Mesenchymal stem cell (in vitro differentiated cells and primary cell): ENCODE data around the gene ADGRF3.

Experiments
- DNase-seq: peaks from one replicate; pipeline ENCODE4 v3.0.0-alpha.2; 2013
- H2AFZ ChIP-seq: one replicate; pipeline ENCODE4 v1.6.1; 2013; ENCODE audit warnings: low read depth, mild to moderate bottlenecking, control low read depth, inconsistent platforms, low read length, moderate library complexity
- H2AK5ac ChIP-seq: 2 replicates; pipeline ENCODE4 v1.6.1; 2013; ENCODE audit warnings: low read length, moderate library complexity, mild to moderate bottlenecking, inconsistent platforms; ENCODE audit not compliant: severe bottlenecking
- H2BK120ac ChIP-seq: one replicate; pipeline ENCODE4 v1.6.1; 2013; ENCODE audit warnings: low read depth, mild to moderate bottlenecking, inconsistent platforms, low read length, moderate library complexity
- H2BK12ac ChIP-seq, 2 experiments: one replicate each; pipeline ENCODE4 v1.6.1; 2013; ENCODE audit warnings: inconsistent platforms in 2 of 2, low read length in 2 of 2, mild to moderate bottlenecking in 2 of 2, moderate library complexity in 2 of 2, control low read depth in 1 of 2
- H2BK15ac ChIP-seq: one replicate; pipeline ENCODE4 v1.6.1; 2013; ENCODE audit warnings: mild to moderate bottlenecking, low read depth, inconsistent platforms; ENCODE audit not compliant: poor library complexity, severe bottlenecking
- H2BK5ac ChIP-seq: 2 replicates; pipeline ENCODE4 v1.6.1; 2013; ENCODE audit warnings: low read depth, mild to moderate bottlenecking, low read length, control low read depth, inconsistent platforms; ENCODE audit not compliant: poor library complexity, severe bottlenecking
- H3K14ac ChIP-seq, 2 experiments: one replicate each; pipeline ENCODE4 v1.6.1; 2013; ENCODE audit warnings: inconsistent platforms in 2 of 2, low read length in 2 of 2, control low read depth in 1 of 2, mild to moderate bottlenecking in 1 of 2, moderate library complexity in 1 of 2
- H3K18ac ChIP-seq, 2 experiments: one replicate each; pipeline ENCODE4 v1.6.1; 2013; ENCODE audit warnings: inconsistent platforms in 2 of 2, low read length in 2 of 2, control low read depth in 1 of 2, low read depth in 1 of 2, mild to moderate bottlenecking in 1 of 2
- H3K23ac ChIP-seq, 2 experiments: one replicate each; pipeline ENCODE4 v1.6.1; 2013; ENCODE audit warnings: inconsistent platforms in 2 of 2, low read length in 2 of 2, mild to moderate bottlenecking in 2 of 2, moderate library complexity in 2 of 2, control low read depth in 1 of 2
- H3K27ac ChIP-seq: 2 replicates; pipeline ENCODE4 v1.5.1; 2013; ENCODE audit warnings: mild to moderate bottlenecking, moderate library complexity, low read length, control low read depth, inconsistent platforms; ENCODE audit not compliant: poor library complexity, severe bottlenecking
- H3K27me3 ChIP-seq, 2 experiments: 2 replicates each; pipeline versions ENCODE4 v1.6.1 to v1.7.0; 2013; ENCODE audit warnings: low read length in 2 of 2, mild to moderate bottlenecking in 2 of 2, moderate library complexity in 2 of 2, control low read depth in 1 of 2, inconsistent platforms in 1 of 2; ENCODE audit not compliant: control insufficient read depth in 1 of 2, insufficient read depth in 1 of 2
- H3K36me3 ChIP-seq, 2 experiments: 2 replicates each; pipeline versions ENCODE4 v1.6.1 to v1.7.0; 2013; ENCODE audit warnings: low read length in 2 of 2, control low read depth in 1 of 2, inconsistent platforms in 1 of 2, low read depth in 1 of 2, mild to moderate bottlenecking in 1 of 2; ENCODE audit not compliant: insufficient read depth in 2 of 2, control insufficient read depth in 1 of 2
- H3K4ac ChIP-seq, 2 experiments: one replicate each; pipeline ENCODE4 v1.6.1; 2013; ENCODE audit warnings: inconsistent platforms in 2 of 2, low read length in 2 of 2, mild to moderate bottlenecking in 2 of 2, moderate library complexity in 2 of 2, control low read depth in 1 of 2, low read depth in 1 of 2
- H3K4me1 ChIP-seq: 2 replicates; pipeline ENCODE4 v1.6.1; 2013; ENCODE audit warnings: low read depth, low read length, control low read depth; ENCODE audit not compliant: control insufficient read depth, insufficient read depth
- H3K4me2 ChIP-seq: 2 replicates; pipeline ENCODE4 v1.6.1; 2013; ENCODE audit warnings: low read length, mild to moderate bottlenecking, inconsistent platforms; ENCODE audit not compliant: poor library complexity, severe bottlenecking
- H3K4me3 ChIP-seq, 2 experiments: 2 replicates each; pipeline versions ENCODE4 v1.5.1 to v1.7.0; 2013; ENCODE audit warnings: low read length in 2 of 2, mild to moderate bottlenecking in 2 of 2, control low read depth in 1 of 2, low read depth in 1 of 2; ENCODE audit not compliant: insufficient read depth in 1 of 2
- H3K79me1 ChIP-seq: replicated peaks from 2 replicates; pipeline ENCODE4 v1.6.1; 2013; ENCODE audit warnings: mild to moderate bottlenecking, control low read depth, low read length, inconsistent platforms; ENCODE audit not compliant: poor library complexity, severe bottlenecking
- H3K9ac ChIP-seq: 2 replicates; pipeline ENCODE4 v1.7.0; 2013; ENCODE audit warnings: mild to moderate bottlenecking, low read length, moderate library complexity
- H3K9me3 ChIP-seq: 2 replicates; pipeline ENCODE4 v1.7.0; 2013; ENCODE audit warnings: mild to moderate bottlenecking, low read length; ENCODE audit not compliant: control insufficient read depth
- H4K8ac ChIP-seq: one replicate; pipeline ENCODE4 v1.6.1; 2013; ENCODE audit warnings: inconsistent platforms, mild to moderate bottlenecking, low read length, moderate library complexity
- H4K91ac ChIP-seq: one replicate; pipeline ENCODE4 v1.6.1; 2013; ENCODE audit warnings: mild to moderate bottlenecking, low read length, inconsistent platforms
- WGBS: methylation state at CpG from one replicate; pipeline ENCODE4 v1.1.7; 2013; ENCODE audit warnings: mixed read lengths; 5-methylcytosine and 5-hydroxymethylcytosine counted together

ADGRF3 gene

DNA sequence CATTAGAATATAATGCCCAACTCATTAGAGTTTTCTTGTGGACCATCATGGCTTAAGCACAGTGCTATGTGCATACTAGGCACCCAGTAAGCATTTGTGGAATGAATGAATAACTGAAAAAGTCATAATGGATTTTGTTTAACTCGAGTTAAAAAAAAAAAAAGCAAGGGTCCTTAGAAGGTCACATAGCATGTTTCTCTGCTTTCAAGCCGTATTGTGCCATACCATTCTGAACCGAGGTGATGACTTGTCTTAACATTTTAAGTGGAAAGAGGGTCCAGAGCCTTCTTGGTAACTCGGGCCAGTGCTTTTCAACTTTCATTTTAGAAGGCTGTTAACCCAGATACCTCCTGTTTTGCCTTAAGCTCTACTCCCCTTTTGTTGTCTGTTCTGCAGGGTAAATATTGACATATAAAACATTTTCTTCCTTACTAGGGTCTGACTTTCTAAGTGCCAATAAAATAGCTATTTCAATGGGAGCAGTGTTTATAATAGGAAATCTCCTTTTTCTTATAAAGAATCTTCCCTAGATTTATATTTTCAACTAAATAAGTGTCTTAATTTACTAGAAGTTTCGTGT lies 787 bp upstream of the ADGRF3 start:
- Histone ChIP-seq H2BK5ac (no peak overlapping the region), H3K9me3 (no peaks in the 10 kb centered on the region), H3K27ac (no peak overlapping the region), H3K14ac (no peak overlapping the region), H3K4ac (no peak overlapping the region), H3K79me1 (peaks cover 16% of the 10 kb centered on the region), H3K18ac (no peak overlapping the region), H4K8ac (no peak overlapping the region), H2AFZ (no peak overlapping the region), H4K91ac (no peak overlapping the region), H2BK15ac (no peak overlapping the region), H3K4me1 (peaks cover 6% of the 10 kb centered on the region), H3K27me3 (no peaks in the 10 kb centered on the region), H2AK5ac (no peak overlapping the region), H3K36me3 (peaks cover 0 to 4% of the 10 kb centered on the region in 2 experiments), H3K4me3 (peak overlapping the region in 1 of 2 experiments; percentile 100), H3K23ac (no peak overlapping the region), H3K9ac (peak overlapping the region; percentile 95), H3K4me2 (peak overlapping the region; percentile 56), H2BK120ac (no peak overlapping the region), H2BK12ac (no peak overlapping the region)
- 22% methylated on average over 3 of the region's 5 CpGs for WGBS
- DNase-seq: peak; percentile 52

DNA sequence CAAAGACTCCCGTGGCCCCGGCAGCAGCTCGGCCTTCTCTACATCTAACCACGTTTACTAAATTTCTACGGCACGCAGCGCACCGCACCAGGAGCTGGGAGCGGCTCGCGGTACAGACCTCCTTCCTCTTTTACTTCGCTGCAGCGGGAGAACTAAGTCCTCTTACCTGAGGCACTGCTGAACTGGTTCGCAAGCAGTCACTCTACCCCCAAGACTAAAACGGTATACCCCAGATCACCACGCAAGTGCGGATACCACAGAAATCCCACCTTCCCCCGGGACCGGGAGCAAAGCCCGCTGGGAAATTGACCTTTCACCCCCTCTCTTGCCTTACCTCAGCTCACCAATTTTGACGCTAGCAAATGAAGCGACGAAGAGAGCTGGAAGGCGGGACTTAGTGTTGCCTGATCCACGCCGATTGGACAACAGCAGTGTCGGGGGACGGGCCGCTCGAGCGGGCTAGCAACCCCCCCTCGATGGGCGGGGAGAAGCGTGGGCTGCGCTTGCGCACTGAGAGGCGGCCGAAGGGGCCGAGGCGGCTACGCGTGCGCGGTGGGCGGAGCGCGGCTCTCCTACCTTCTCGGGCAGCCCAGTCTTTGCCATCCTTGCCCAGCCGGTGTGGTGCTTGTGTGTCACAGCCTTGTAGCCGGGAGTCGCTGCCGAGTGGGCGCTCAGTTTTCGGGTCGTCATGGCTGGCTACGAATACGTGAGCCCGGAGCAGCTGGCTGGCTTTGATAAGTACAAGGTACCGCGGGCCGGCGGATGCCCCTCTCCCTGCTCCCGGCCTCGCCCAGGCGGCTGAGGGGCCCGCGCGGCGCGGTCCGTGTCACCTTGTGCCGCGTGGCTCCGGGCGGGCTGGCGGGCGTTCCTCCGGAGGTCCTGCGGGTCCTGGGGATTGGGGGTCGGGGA lies 790 bp downstream of the ADGRF3 start, which contains the start of gene SELENOI:
Gene SELENOI, plus strand, starts transcription at position 599 of the 909 bp plus-strand sequence. Its CDS starts 90 bp downstream, at position 689.
- Histone ChIP-seq H4K91ac (peak within 1 kb of the TSS; percentile 14), H2AFZ (peak within 1 kb of the TSS; percentile 85), H3K4me2 (peak within 1 kb of the TSS; percentile 78), H3K18ac (peak within 1 kb of the TSS; percentile 85 to 98), H4K8ac (peak within 1 kb of the TSS; percentile 97), H3K4me3 (peak within 1 kb of the TSS; percentile 91 to 100), H2BK5ac (peak within 1 kb of the TSS; percentile 9), H3K23ac (peak within 1 kb of the TSS; percentile 49 to 96), H2AK5ac (peak within 1 kb of the TSS; percentile 73), H2BK15ac (peak within 1 kb of the TSS; percentile 86), H3K4me1 (peaks cover 6% of the 10 kb centered on the region), H3K79me1 (peaks cover 10% of the 10 kb centered on the region), H3K27ac (peak within 1 kb of the TSS; percentile 97), H3K4ac (peak within 1 kb of the TSS; percentile 55 to 77), H2BK120ac (peak within 1 kb of the TSS; percentile 30), H2BK12ac (no peak within 1 kb of the TSS), H3K9me3 (no peaks in the 10 kb centered on the region), H3K9ac (peak within 1 kb of the TSS; percentile 100), H3K27me3 (no peaks in the 10 kb centered on the region), H3K36me3 (no peaks in the 10 kb centered on the region), H3K14ac (peak within 1 kb of the TSS in 1 of 2 experiments; percentile 95)
- WGBS: under 1% methylated on average over 77 of the region's 80 CpGs
- peak; percentile 99 for DNase-seq

DNA sequence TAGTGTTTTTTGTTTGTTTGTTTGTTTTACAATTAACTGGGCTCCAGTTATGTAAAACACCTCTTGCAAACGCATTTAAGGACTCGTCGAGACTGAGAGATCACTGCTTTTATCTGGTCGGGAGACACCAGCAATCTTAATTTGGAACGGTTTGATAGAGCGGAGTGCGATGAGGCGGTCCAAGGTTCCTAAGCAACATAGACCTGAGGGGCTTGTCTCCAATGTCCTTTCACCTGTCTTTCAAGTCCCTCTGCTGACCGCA lies 1.4 kb downstream of the ADGRF3 start:
- Histone ChIP-seq H3K27me3 (no peaks in the 10 kb centered on the region), H3K18ac (peak overlapping the region; percentile 40 to 85), H4K8ac (peak overlapping the region; percentile 97), H4K91ac (peak overlapping the region; percentile 14), H3K4me2 (peak overlapping the region; percentile 78), H3K14ac (peak overlapping the region in 1 of 2 experiments; percentile 95), H3K4ac (peak overlapping the region; percentile 55 to 77), H2BK15ac (peak overlapping the region; percentile 86), H2BK120ac (no peak overlapping the region), H3K9me3 (no peaks in the 10 kb centered on the region), H3K79me1 (peaks cover 10% of the 10 kb centered on the region), H3K9ac (peak overlapping the region; percentile 100), H3K36me3 (no peaks in the 10 kb centered on the region), H3K4me3 (peak overlapping the region; percentile 74 to 100), H2AFZ (peak overlapping the region; percentile 85), H2BK12ac (no peak overlapping the region), H3K27ac (peak overlapping the region; percentile 97), H2BK5ac (peak overlapping the region; percentile 9), H3K23ac (peak overlapping the region in 1 of 2 experiments; percentile 96), H3K4me1 (peaks cover 6% of the 10 kb centered on the region), H2AK5ac (peak overlapping the region; percentile 73)
- DNase-seq: no peak
- WGBS: 0% methylated on average over 9 of the region's 9 CpGs
